Measurements from ENCODE around the gene GARNL3.

GARNL3 gene

DNA sequence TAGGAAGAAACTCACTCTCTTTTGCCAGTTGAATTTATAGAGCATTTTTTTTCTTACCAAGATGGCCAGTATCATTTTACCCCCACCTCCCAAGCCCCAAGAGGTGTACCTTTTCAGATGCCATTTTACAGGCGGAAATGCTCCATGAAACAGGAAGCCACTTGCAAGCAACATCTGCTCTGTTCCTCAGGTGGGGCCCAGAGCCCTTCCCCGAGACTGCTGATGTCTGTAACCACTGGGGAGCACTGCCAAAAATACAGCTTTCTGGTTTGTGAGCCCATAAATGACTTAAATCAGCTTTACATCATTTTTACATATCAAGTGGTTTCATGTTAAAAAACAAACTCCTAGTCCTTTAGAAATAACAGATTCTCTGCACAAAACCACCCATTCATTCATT lies 42.9 kb upstream of the GARNL3 start:
- no peak overlapping the region for H3K4me3 ChIP-seq (ENCODE audit: low read depth, low read length)
- no peaks in the 10 kb centered on the region for H3K4me1 ChIP-seq (ENCODE audit: control insufficient read depth, insufficient read depth, low read length)
- TF ChIP-seq ZNF449 (tag by site-specific recombination; IDR thresholded peaks at IDR 0.05) = no peak
- TF ChIP-seq, protein P1, sequence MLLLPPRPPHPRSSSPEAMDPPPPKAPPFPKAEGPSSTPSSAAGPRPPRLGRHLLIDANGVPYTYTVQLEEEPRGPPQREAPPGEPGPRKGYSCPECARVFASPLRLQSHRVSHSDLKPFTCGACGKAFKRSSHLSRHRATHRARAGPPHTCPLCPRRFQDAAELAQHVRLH (tag by site-specific recombination; IDR thresholded peaks at IDR 0.05) = no peak
- TF ChIP-seq, protein P2, sequence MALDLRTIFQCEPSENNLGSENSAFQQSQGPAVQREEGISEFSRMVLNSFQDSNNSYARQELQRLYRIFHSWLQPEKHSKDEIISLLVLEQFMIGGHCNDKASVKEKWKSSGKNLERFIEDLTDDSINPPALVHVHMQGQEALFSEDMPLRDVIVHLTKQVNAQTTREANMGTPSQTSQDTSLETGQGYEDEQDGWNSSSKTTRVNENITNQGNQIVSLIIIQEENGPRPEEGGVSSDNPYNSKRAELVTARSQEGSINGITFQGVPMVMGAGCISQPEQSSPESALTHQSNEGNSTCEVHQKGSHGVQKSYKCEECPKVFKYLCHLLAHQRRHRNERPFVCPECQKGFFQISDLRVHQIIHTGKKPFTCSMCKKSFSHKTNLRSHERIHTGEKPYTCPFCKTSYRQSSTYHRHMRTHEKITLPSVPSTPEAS (tag by site-specific recombination; IDR thresholded peaks at IDR 0.05) = no peak
- TF ChIP-seq ZBTB48 (tag by site-specific recombination; IDR thresholded peaks at IDR 0.05) = no peak
- TF ChIP-seq ZNF211 (tag by site-specific recombination; IDR thresholded peaks at IDR 0.05; ENCODE audit: low read depth) = no peak
- no peak for TF ChIP-seq ZNF214 (tag by site-specific recombination; IDR thresholded peaks at IDR 0.05; ENCODE audit: borderline replicate concordance)
- POLR2A ChIA-PET = no interaction called here
- CTCF ChIA-PET = interaction anchor here (1.0 to 1.7 kb wide), 3 partner anchors 11 to 279 kb away, joined by 3 to 7 read pairs (median 4); no protein-coding TSS in a partner anchor
- no peaks in the 10 kb centered on the region for H3K36me3 ChIP-seq (ENCODE audit: control insufficient read depth in 2 of 2, insufficient read depth in 1 of 2, low read length in 2 of 2)
- no peaks in the 10 kb centered on the region for H3K9me3 ChIP-seq (ENCODE audit: control insufficient read depth, insufficient read depth, low read depth, low read length)
- H3K27ac ChIP-seq (ENCODE audit: extremely low read depth, low read depth, low read length) = no peak overlapping the region

- ChIA-PET CTCF (interaction anchor here (0.8 to 2.5 kb wide), 4 partner anchors 9 to 280 kb away, joined by 3 to 16 read pairs (median 5); no protein-coding TSS in a partner anchor), POLR2A (no interaction called here)
- H3K36me3 ChIP-seq (ENCODE audit: control insufficient read depth in 2 of 2, insufficient read depth in 1 of 2, low read length in 2 of 2) = no peaks in the 10 kb centered on the region
- H3K27ac ChIP-seq (ENCODE audit: extremely low read depth, low read depth, low read length) = no peak overlapping the region
- TF ChIP-seq, protein P2 (tag by site-specific recombination; IDR thresholded peaks at IDR 0.05) = no peak
- TF ChIP-seq, protein P3, sequence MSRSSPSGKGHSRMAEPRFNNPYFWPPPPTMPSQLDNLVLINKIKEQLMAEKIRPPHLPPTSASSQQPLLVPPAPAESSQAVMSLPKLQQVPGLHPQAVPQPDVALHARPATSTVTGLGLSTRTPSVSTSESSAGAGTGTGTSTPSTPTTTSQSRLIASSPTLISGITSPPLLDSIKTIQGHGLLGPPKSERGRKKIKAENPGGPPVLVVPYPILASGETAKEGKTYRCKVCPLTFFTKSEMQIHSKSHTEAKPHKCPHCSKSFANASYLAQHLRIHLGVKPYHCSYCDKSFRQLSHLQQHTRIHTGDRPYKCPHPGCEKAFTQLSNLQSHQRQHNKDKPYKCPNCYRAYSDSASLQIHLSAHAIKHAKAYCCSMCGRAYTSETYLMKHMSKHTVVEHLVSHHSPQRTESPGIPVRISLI (tag by site-specific recombination; IDR thresholded peaks at IDR 0.05) = no peak
- TF ChIP-seq ZNF544 (tag by site-specific recombination; IDR thresholded peaks at IDR 0.05) = no peak
- no peak for TF ChIP-seq ZNF488 (tag by site-specific recombination; IDR thresholded peaks at IDR 0.05)
- TF ChIP-seq ZNF248 (tag by site-specific recombination; IDR thresholded peaks at IDR 0.05) = no peak
- TF ChIP-seq, protein P4, sequence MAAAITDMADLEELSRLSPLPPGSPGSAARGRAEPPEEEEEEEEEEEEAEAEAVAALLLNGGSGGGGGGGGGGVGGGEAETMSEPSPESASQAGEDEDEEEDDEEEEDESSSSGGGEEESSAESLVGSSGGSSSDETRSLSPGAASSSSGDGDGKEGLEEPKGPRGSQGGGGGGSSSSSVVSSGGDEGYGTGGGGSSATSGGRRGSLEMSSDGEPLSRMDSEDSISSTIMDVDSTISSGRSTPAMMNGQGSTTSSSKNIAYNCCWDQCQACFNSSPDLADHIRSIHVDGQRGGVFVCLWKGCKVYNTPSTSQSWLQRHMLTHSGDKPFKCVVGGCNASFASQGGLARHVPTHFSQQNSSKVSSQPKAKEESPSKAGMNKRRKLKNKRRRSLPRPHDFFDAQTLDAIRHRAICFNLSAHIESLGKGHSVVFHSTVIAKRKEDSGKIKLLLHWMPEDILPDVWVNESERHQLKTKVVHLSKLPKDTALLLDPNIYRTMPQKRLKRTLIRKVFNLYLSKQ (tag by site-specific recombination; IDR thresholded peaks at IDR 0.05; ENCODE audit: borderline replicate concordance) = no peak
- no peak for TF ChIP-seq ZEB2 (tag by site-specific recombination; IDR thresholded peaks at IDR 0.05)
- TF ChIP-seq KLF8 (tag by site-specific recombination; IDR thresholded peaks at IDR 0.05) = no peak
- TF ChIP-seq ZNF677 (tag by site-specific recombination; IDR thresholded peaks at IDR 0.05) = no peak
- TF ChIP-seq, protein P5, sequence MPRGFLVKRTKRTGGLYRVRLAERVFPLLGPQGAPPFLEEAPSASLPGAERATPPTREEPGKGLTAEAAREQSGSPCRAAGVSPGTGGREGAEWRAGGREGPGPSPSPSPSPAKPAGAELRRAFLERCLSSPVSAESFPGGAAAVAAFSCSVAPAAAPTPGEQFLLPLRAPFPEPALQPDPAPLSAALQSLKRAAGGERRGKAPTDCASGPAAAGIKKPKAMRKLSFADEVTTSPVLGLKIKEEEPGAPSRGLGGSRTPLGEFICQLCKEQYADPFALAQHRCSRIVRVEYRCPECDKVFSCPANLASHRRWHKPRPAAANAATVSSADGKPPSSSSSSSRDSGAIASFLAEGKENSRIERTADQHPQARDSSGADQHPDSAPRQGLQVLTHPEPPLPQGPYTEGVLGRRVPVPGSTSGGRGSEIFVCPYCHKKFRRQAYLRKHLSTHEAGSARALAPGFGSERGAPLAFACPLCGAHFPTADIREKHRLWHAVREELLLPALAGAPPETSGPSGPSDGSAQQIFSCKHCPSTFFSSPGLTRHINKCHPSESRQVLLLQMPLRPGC (tag by site-specific recombination; IDR thresholded peaks at IDR 0.05) = no peak
- no peak for TF ChIP-seq ZNF398 (tag by site-specific recombination; IDR thresholded peaks at IDR 0.05)
- TF ChIP-seq ZBTB20 (tag by site-specific recombination; IDR thresholded peaks at IDR 0.05) = no peak
- no peaks in the 10 kb centered on the region for H3K4me1 ChIP-seq (ENCODE audit: control insufficient read depth, insufficient read depth, low read length)
- no peaks in the 10 kb centered on the region for H3K9me3 ChIP-seq (ENCODE audit: control insufficient read depth, insufficient read depth, low read depth, low read length)
- H3K4me3 ChIP-seq (ENCODE audit: low read depth, low read length) = no peak overlapping the region
Observed at GRCh38 chr9:127222388-127223095, 42.0 kb upstream of the GARNL3 start.
